HG03139 (cell line): ENCODE results near the gene ZNF609.

Source experiments
- ATAC-seq: cut with Tn5 transposase; IDR thresholded peaks from one replicate; pipeline ENCODE4 v1.9.1; 2021; ENCODE audit not compliant: unreplicated experiment

Gene ZNF609, protein sequence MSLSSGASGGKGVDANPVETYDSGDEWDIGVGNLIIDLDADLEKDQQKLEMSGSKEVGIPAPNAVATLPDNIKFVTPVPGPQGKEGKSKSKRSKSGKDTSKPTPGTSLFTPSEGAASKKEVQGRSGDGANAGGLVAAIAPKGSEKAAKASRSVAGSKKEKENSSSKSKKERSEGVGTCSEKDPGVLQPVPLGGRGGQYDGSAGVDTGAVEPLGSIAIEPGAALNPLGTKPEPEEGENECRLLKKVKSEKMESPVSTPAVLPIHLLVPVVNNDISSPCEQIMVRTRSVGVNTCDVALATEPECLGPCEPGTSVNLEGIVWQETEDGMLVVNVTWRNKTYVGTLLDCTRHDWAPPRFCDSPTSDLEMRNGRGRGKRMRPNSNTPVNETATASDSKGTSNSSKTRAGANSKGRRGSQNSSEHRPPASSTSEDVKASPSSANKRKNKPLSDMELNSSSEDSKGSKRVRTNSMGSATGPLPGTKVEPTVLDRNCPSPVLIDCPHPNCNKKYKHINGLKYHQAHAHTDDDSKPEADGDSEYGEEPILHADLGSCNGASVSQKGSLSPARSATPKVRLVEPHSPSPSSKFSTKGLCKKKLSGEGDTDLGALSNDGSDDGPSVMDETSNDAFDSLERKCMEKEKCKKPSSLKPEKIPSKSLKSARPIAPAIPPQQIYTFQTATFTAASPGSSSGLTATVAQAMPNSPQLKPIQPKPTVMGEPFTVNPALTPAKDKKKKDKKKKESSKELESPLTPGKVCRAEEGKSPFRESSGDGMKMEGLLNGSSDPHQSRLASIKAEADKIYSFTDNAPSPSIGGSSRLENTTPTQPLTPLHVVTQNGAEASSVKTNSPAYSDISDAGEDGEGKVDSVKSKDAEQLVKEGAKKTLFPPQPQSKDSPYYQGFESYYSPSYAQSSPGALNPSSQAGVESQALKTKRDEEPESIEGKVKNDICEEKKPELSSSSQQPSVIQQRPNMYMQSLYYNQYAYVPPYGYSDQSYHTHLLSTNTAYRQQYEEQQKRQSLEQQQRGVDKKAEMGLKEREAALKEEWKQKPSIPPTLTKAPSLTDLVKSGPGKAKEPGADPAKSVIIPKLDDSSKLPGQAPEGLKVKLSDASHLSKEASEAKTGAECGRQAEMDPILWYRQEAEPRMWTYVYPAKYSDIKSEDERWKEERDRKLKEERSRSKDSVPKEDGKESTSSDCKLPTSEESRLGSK (N-terminal part only)

DNA sequence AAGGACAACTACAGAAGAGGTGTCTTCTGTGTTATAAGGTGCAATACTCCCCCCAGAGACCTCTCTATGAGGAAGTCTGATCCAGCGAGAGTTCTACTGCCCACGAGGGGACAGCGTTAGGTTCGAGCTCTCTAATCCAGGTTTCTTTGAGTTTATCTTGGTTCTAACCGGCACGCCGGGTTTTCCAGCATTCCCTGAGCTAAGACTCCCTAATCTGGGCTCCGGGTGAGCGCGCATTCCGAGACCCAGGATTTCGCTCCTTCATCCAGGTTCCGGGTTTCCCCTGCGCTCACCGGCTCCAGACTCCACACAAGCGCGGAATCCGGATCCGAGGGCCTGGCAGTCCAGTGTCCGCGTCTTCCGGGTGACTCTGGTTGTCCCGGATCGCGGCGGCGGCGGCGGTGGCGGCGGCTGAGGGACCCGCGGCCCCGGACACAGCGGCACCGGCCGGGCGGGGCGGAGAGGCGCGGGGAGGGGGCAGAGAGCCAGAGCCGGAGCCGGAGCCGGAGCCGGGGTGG is at the start of gene ZNF609:
Gene ZNF609 (plus strand): TSS at position 373 of the 518 bp plus-strand sequence. CDS start 38,842 bp downstream, outside the sequence.
- peak; percentile 59 for ATAC-seq

DNA sequence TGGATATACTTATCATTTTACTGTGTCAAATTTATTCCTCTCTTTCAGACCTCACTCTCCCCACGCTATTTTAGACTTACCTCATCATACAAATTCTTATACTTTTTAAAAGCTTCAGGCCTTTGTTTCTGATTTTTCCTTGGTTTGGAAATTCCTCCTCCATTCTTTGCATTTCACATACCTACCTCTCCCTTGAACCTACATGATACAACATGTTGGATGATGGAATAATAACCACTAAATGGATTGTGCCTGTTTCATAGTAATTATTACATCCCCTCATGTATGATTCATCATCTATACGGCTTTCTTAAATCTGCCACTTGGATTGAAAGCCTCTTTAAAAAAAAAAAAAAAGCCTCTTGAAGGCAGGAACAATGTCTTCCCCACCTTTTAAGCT is 48.2 kb upstream of the ZNF609 start:
- ATAC-seq: no peak

DNA sequence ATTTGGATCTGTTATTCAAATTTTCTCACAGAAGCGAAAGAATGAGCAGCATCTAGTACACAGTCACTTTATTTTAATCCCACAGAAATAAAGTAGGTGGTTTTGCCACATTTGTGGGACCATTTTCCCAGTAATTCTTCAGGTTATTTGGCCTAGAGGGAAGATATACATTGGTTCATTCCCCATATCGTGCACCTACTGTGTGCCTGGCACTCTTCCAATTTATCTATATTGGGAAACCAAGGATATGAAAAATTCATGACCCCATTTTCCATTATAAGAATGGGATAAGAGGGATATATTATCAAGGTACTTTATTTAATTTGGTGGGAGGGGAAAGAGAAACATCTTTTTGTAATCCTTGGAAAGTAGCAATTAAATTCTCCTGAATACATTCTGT is 37.7 kb upstream of the ZNF609 start:
- ATAC-seq: no peak

DNA sequence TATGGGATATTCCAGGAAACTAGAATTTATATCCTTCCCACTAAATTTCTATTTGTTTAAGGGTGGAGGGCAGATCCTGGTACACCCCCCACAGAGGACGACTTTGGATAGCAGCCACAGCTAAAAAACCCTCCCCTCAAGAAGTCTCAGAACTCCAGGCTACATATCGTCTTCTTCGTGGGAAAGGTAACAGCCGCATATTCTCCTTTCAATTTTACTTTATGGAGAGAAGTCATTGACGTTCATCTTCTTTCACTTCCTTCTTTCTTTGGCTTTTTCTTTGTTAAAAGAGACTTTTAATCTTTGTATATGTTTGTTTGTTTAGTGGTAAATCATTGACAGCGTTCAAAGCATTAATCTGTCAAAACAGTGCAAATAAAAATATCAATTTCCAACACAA is 36.4 kb upstream of the ZNF609 start:
- ATAC-seq: no peak

DNA sequence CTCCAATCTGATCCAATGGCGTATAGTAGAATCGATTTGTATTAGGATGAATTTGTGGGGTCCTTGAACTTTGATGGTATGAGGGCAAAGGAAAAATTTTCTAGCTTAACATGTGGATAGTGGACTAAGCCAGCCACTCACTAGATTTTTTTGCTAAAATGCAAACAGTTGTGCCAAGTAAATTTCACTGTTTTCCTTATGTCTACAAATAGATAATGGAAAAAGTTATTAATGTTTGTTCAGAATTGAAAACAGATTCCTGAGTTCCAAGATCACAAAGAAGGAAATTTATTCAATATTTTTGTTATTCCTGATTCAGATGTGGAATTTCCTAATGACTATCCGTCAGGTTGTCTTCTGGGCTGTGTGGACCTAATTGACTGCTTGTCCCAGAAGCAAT is 35.2 kb upstream of the ZNF609 start:
- no peak for ATAC-seq

DNA sequence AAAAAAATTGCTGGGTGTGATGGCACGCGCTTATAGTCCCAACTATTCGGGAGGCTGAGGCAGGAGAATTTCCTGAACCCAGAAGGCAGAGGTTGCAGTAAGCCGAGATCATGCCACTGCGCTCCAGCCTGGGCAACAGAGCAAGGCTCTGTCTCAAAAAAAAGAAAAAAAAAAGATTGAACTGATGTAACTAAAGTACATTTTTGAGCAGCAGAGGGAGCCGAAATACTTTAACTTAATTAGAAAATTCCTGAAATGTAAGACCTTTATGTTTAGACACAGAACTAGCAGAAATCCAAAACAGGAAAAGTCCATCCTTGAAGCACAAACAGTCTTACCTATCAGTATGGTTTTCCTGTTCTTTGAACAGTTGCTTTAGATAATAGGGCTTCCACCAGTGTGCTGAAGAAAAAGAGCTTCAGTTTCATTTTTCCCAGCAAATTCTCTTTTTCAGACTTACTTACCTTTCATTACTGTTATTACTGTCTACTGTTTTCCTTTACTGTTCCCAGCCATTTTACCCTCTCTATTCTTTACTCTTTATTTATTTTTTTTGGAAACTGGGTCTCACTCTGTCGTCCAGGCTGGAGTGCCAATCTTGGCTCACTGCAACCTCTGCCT is 33.4 kb upstream of the ZNF609 start:
- ATAC-seq: no peak

DNA sequence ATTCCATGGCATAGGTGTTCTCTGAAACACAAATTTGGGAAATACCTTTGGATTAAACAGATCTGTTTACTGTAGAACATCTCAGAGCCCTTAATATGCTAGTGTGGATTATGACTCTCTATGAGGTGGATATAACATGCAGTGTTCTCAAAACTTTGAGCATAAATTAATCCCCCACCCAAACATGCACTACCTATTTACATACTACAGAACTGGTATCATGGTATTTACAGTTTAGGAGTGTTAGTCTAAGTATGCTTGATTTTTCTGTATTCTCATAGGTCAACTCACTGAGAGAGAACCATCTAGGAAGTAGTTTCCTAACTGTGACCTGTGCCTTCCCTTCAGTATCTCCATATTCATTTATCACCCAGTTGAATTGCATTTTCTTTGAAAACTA is 30.9 kb upstream of the ZNF609 start:
- ATAC-seq: no peak

DNA sequence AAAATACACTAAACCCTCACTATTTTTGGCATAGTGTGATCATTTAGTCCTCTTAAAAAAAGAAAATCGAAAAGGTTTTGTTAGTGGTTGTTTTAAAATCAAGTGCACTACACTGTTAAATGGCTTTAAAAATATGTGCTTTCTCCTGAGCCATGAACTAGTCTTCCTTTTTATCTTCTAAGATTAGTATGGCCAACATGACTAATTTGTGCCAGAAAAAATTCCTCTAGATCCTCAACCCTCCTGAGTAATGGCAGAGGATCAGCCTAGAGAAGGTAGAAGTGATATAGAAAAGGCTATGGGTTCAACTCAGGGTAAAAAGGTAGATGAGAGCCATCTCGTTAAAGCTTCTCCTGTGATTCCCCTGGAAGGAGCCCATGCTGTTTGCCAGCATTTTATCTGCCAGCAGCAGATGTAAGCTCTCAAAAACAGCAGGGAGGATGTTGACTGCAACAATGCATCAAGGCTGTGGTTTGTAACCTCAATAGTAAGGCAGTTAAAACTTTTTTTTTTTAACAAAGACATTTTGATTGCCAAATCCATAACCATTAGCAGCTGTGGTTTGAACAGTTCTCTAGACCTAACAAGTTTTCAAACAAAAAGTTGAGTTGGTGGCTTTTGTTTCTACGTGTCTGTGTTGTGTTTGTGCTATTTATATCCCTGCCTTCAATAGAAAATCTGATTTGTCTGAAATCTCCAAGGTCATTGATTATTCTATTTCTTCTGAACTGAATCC is 30.2 kb upstream of the ZNF609 start:
- ATAC-seq: no peak

DNA sequence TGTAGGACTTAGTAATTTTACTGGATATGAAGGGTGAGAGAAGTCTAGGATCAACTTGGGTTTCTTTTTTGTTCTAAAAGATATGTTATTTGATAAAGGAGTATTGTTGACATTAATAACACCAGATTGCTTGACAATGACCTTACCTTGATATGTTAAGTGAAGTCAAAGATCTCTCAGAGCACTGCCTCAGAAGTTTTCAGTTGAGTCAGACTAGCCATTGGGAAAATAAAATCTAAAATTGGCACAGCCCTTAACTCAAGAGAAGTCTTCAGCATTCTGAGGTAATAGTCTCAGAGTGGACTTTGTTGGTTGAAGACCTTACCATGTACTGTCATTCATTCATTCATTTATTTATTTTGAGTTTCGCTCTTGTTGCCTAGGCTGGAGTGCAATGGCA is 22.4 kb upstream of the ZNF609 start:
- no peak for ATAC-seq

DNA sequence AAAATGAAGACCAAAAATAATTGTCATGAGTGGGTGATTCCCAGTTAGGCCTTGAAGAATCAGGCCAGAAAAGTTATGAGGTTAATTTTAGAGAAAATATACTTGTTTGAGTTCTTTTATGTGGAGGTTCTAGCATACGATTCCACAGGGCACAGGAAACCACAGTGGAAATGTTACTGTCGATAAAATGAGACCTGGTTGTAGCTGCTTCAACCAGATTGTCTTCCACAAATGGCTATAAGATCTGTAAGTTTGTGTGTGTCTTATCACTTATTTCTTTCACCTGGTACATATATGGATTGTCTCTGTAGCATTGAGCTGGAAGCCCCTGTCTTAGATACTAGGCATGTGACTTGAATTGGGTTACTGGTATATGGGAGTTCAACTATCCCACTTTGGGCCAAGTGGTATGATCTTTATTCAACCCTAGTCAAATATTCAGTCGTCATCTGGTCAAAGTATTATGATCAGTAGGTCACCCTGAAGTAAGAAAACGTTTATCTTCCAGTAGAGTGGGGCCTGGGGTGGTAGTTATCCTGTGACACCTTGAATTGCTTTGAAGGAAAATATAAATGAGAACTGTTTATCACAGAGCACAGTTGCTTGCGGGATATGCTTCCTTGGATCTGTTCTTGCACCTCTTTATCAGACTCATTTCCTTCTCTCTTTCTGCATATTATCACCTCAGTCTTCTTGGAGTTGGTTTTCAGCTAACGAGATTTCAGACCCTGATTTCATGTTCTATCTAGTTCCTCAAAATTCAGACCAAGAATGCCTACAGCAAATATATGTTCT is 21.5 kb upstream of the ZNF609 start:
- ATAC-seq: no peak

DNA sequence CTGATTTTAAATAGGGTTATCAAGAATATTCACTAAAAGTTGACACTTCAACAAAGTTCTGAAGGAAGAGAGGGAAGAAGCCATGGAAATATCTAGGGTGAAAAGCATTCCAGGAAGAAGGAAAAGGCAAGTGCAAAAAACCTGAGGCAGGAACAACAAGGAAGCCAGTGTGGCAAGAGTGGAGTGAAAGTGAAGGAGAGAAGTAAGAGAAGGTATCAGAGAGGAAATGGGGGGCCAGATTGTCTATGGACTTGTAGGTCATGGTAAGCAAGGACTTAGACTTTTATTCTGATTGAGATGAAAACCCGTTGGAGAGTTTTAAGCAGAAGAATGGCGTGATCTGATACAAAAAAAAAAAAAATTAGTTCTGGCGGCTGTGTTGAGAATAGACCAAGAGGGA is 18.5 kb upstream of the ZNF609 start:
- ATAC-seq: no peak

DNA sequence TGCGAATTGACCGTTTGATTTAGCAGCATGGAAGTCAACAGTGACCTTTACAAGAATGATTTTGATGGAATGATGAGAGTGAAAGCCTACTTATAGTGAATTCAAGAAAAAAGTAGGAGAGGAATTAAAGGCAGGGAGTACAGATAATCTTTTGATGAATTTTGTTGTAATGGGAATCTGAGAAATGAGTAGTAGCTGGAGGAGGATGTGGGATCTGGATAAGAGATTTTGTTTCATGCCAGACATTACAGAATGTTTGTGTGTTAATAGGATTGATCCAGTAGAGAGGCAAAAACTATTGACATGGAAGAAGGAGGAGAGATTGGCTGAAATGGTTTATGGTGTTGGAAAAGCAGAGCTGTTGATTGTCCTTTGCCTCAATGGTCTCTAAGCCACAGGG is 17.4 kb upstream of the ZNF609 start:
- ATAC-seq: no peak

DNA sequence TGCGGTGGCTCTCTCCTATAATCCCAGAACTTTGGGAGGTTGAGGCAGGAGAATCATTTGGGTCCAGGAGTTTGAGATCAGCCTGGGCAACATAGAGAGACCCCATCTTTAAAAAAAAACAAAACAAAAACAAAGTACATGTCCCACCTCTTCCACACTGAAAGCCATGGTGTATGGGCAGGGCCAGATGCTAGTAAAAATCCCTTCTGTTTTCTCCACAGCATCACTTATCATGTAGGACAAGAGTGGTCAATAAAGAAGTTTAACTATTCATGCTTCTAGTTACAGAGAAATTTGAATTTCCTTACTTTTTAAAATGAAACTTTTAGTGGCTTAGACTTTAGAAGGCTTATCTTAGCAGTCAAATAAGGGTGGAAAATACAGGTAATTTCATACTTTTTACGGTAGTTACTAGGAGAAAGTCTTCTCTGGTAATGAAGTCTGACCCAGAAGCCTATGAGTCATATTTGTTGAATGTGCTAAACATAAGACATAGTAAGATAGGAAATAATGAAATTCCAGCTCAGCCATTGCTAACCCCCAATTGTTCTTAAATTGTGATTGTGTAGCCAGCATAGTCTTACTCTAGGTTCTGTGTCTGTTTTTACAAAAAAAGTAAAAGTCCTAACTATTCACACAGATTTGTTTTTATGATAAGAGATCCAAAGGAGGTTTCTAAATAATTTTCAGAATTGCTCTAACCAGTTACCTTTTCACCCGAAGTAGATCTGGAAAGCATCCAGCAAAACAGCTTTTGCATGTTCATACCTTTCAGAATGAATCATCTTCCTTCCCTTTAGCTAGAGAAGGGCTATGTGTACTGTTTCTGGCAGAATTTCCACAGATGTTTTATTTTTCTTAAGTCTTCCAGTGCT is 16.4 kb upstream of the ZNF609 start:
- ATAC-seq: no peak

DNA sequence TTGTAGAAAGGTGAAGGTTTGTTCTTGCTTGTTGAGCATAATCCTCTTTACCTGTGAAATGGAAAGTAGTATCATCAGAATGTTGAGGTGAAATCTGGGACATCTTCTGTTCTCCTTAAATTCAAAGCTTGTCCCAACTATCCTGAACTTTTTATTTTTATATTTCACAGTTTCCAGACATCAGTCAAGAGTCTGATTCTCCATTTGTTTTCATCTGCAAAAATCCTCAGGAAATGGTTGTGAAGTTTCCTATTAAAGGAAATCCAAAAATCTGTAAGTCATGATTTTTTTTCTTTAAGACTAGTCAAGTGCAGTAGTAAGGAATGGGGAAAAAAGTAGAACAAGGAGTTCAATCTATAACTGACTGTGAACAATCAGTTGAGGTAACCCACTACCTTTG is 15.5 kb upstream of the ZNF609 start:
- ATAC-seq: no peak

DNA sequence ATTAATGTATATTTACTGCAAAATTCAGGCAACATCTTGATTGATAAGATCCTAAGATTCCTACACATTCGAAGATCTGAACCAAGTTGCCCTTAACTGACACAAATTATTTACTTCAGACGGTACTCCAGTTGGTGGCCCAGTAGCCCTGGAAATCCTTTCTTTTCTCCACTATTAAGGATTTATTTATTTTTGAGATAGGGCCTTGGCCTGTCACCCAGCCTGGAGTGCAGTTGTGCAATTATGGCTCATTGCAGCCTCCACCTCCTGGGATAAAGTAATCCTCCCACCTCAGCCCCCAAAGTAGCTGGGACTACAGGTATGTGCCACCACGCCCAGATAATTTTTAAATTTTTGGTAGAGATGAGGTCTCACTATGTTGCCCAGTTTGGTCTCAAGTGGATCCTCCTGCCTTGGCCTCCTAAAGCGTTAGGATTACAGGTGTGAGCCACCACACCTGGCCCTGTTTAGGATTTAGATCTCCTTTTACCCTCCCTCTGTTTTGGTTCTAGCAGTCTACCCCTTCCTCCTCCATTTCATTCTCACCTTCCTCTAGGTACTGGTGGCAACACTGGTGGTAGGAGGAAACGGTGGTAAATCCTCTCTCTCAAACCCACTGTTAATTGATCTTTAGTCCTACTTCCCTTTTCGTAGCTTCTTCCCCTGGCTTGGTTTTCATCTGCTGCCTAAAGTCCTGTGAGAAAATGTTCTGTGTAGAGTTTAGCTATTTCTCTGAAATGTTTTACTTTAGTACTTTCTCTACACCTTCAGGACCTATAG is 12.7 kb upstream of the ZNF609 start:
- no peak for ATAC-seq

DNA sequence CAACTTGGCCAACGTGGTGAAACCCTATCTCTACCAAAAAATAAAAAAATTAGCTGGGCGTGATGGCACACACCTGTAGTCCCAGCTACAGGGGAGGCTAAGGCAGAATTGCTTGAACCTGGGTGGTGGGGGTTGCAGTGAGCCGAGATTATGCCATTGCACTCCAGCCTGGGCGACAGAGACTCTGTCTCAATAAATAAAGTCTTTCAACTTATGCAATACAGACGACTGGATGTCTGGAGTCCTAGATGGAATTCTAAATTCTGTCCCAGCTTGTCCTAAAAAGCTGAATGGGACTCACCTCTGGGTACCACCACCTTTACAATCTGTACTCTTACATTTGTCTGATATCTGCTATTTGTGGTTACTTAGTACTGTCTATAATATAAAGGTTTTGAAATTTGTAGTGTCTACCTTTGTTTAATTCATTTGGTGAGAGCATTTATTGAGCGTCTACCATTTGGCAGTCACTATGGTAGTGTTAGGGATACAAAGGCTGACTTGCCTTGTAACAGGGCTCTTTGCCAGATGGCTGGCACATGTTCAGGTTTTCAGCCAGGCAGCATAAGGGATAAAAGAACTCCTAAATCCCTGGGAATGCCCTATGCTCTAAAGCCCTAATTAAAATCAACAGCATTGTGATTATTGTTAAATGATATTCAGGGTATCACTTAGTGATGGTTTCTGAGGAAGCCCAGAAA is 7.2 kb upstream of the ZNF609 start:
- ATAC-seq: no peak

DNA sequence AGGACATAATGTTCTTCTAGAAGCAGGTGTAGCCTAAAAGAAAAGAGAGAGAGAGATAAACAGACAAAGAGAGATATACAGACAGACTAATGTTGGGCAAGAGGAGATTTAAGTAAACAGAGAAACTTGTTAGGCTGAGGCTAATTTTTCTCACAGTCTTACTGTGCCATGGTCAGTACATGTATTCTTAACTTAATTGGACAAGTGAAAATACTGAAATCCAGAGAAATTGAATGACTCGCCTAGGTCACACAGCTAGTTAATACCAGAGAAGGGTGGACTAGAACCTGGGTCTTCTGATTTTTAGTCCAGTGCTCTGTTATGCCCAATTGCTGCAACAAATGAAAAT is 6.7 kb upstream of the ZNF609 start:
- no peak for ATAC-seq
